ENCODE results near the gene KISS1R. TPM values are rescaled to one million over a fixed set of nuclear protein-coding genes. Genes with fewer than 3 reads are reported as not detected.

The KISS1R gene
- total RNA-seq, 2 donors from 2014 or later: not detected

DNA sequence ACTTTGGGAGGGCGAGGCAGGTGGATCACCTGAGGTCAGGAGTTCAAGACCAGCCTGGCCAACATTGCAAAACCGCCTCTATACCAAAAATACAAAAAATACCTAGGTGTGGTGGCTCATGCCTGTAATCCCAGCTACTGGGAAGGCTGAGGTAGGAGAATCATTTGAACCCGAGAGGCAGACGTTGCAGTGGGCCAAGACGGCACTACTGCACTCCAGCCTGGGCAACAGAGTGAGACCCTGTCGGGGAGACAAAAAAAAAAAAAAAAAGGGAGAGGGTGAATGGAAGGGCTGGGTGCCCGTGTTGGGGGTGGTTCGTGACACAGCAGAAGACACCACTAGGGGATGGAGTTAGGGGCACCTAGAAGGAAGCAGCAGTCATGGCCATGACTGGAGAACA lies 46.8 kb upstream of the KISS1R start:
- no peak overlapping the region for H3K4me3 ChIP-seq
- intact Hi-C loops (cut with DNase I): no loop called here
- peak overlapping the region; percentile 69 to 74 for H3K27ac ChIP-seq
- no peaks in the 10 kb centered on the region for H3K9me3 ChIP-seq
- 87% methylated on average over 8 of the region's 8 CpGs for WGBS
- TF ChIP-seq POLR2A (IDR thresholded peaks at IDR 0.05) (no peak), POLR2AphosphoS5 (IDR thresholded peaks at IDR 0.05) (no peak)
- TF ChIP-seq, protein P1, sequence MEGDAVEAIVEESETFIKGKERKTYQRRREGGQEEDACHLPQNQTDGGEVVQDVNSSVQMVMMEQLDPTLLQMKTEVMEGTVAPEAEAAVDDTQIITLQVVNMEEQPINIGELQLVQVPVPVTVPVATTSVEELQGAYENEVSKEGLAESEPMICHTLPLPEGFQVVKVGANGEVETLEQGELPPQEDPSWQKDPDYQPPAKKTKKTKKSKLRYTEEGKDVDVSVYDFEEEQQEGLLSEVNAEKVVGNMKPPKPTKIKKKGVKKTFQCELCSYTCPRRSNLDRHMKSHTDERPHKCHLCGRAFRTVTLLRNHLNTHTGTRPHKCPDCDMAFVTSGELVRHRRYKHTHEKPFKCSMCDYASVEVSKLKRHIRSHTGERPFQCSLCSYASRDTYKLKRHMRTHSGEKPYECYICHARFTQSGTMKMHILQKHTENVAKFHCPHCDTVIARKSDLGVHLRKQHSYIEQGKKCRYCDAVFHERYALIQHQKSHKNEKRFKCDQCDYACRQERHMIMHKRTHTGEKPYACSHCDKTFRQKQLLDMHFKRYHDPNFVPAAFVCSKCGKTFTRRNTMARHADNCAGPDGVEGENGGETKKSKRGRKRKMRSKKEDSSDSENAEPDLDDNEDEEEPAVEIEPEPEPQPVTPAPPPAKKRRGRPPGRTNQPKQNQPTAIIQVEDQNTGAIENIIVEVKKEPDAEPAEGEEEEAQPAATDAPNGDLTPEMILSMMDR (IDR thresholded peaks at IDR 0.05): no peak
- no peaks in the 10 kb centered on the region for H3K4me1 ChIP-seq (replicated peaks)
- H3K36me3 ChIP-seq: peaks cover 0 to 1% of the 10 kb centered on the region in 2 donors
- DNase-seq (ENCODE audit: low spot score): no peak
- H3K27me3 ChIP-seq (replicated peaks; ENCODE audit: insufficient read depth): no peaks in the 10 kb centered on the region

DNA sequence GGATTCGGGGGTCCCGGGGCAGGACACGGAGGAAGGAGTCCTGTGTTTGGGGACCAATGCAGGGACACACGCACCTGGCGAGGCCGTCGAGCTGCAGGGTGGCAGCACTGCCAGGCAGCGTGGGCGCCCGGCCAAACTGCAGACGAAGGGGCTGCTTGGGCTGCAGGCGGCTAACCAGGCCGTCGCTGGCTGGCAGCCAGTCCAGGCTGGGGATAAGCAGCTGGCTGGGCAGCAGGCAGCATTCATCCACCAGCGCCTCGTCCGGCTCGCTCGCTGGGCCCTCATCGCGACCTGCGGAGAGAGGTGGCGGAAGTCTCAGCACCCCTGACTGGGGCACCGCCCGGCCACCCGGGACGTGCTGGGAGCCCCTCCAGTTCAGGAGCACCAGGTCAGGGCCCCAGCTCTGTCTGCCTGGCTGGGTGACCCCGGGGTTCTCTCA lies 46.2 kb upstream of the KISS1R start:
- Histone ChIP-seq H3K4me3 (no peak overlapping the region), H3K27me3 (replicated peaks; ENCODE audit: insufficient read depth) (no peaks in the 10 kb centered on the region), H3K27ac (no peak overlapping the region), H3K9me3 (no peaks in the 10 kb centered on the region), H3K36me3 (peaks cover 0 to 2% of the 10 kb centered on the region in 2 donors), H3K4me1 (replicated peaks) (no peaks in the 10 kb centered on the region)
- intact Hi-C loops (cut with DNase I): no loop called here
- WGBS: 63% methylated on average over 28 of the region's 28 CpGs
- TF ChIP-seq, protein P1 (IDR thresholded peaks at IDR 0.05): no peak
- no peak for TF ChIP-seq POLR2A (IDR thresholded peaks at IDR 0.05)
- TF ChIP-seq POLR2AphosphoS5 (IDR thresholded peaks at IDR 0.05): no peak
- DNase-seq (ENCODE audit: low spot score): no peak

DNA sequence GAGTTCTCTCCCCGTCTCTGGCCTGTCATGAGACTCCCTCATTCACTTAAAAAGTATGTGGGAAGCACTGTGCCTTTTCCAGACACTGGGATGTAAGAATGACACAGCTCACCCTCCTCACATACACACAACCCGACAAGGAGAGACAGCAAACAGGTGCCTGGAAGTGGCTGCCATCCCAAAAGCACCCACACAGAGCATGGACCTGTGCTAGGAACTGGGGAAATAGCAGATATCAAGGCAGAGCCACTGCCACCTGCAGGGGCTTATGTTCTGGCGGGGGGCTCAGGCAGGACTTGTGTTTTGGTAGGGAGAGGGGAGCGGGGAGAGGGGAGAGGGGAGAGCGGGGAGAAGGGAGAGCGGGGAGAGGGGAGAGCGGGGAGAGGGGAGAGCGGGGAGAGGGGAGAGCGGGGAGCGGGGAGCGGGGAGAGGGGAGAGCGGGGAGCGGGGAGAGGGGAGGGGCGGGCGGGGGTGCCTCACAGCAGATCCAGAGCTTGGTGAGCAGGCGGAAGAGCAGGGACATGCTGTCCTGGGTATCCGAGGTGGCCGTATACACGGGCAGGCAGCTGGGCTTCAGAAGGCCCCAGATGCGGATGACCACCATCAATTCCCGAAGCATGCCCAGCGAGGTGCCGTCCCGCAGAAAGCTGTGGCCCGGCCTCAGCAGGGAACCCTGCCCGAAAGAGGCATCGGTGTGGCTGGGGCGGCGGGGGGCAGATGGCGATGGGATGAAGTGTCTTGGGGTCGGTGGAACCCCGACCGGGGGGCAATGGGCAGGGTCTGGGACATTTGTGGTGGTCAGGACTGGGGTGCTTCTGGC lies 45.5 kb upstream of the KISS1R start:
- Histone ChIP-seq H3K9me3 (no peaks in the 10 kb centered on the region), H3K4me1 (replicated peaks) (no peaks in the 10 kb centered on the region), H3K27me3 (replicated peaks; ENCODE audit: insufficient read depth) (no peaks in the 10 kb centered on the region), H3K36me3 (peaks cover 0 to 2% of the 10 kb centered on the region in 2 donors), H3K27ac (peak overlapping the region in 1 of 2 donors; percentile 47), H3K4me3 (no peak overlapping the region)
- TF ChIP-seq POLR2A (IDR thresholded peaks at IDR 0.05) (no peak), POLR2AphosphoS5 (IDR thresholded peaks at IDR 0.05) (no peak)
- TF ChIP-seq, protein P1 (IDR thresholded peaks at IDR 0.05): no peak
- intact Hi-C loops (cut with DNase I): no loop called here
- no peak for DNase-seq (ENCODE audit: low spot score)
- WGBS: 91% methylated on average over 24 of the region's 33 CpGs

DNA sequence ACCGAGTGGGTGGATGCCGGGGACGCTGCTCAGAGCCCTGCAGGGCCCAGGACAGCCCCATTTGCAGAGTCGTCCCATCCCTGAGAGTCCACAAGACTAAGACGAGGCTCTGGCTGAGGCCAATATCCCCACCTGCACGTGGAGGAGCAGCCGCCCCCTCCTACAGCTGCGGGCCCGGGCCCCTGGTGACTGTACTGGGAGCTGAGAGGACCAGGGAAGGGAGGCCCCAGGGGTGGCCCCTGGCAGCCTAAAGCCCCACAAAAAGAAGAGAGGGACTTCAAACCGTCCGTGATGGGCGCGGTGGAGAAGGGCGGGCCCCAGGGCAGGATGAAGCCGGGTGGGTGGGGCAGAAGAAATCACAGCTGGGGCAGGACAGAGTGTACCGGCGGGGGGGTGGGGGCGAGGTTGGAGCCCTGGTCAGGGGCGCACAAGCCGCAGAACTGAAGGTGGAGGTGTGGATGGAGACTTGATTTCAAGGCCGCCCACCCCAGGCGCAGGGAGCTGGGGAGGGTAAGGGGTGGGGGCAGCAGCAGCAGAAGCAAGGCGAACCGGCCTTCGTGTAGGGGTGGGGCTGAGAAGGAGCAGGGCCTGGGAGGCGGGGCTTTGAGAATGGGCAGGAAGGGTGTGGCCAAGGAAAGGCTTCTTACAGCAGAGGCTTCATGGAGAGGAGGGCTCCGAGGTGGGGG lies 44.7 kb upstream of the KISS1R start:
- H3K36me3 ChIP-seq: peaks cover 0 to 2% of the 10 kb centered on the region in 2 donors
- no peak for TF ChIP-seq POLR2A (IDR thresholded peaks at IDR 0.05)
- TF ChIP-seq, protein P1 (IDR thresholded peaks at IDR 0.05): no peak
- TF ChIP-seq POLR2AphosphoS5 (IDR thresholded peaks at IDR 0.05): no peak
- H3K4me3 ChIP-seq: no peak overlapping the region
- H3K4me1 ChIP-seq (replicated peaks): no peaks in the 10 kb centered on the region
- WGBS: 75% methylated on average over 27 of the region's 27 CpGs
- peak overlapping the region; percentile 17 to 47 for H3K27ac ChIP-seq
- H3K9me3 ChIP-seq: no peaks in the 10 kb centered on the region
- intact Hi-C loops (cut with DNase I): no loop called here
- no peak for DNase-seq (ENCODE audit: low spot score)
- H3K27me3 ChIP-seq (replicated peaks; ENCODE audit: insufficient read depth): no peaks in the 10 kb centered on the region
